GM12878 (cell line): ENCODE results near the gene TRIM50. TPM values are rescaled to one million over a fixed set of nuclear protein-coding genes. Genes with fewer than 3 reads are reported as not detected.

Experiments
- ATAC-seq: fragments of 200-7000 bp; cut with Tn5 transposase; 3 replicates; pipeline ENCODE4 v1.9.1; 2020; ENCODE audit warnings: mild to moderate bottlenecking, moderate library complexity
- BruUV-seq: library from RNA; stranded (reverse); fragments of 400-500 nt; replicated peaks from 2 replicates; lab custom pipeline; 2021; lab: Mats Ljungman, UMichigan
- CTCF ChIA-PET: fragments of 300-600 bp; sonication (Branson Sonifier 250); formaldehyde crosslinking; extraction: SDS; loops from one replicate; lab custom pipeline; 2021; ENCODE audit warnings: inconsistent platforms; lab: Yijun Ruan, JAX
- POLR2A ChIA-PET: fragments of 350-600 bp; formaldehyde crosslinking; extraction: SDS; loops from one replicate; lab custom pipeline; 2021; ENCODE audit warnings: inconsistent platforms; lab: Charles Lee
- RAD21 ChIA-PET: fragments of 300-600 bp; sonication (Branson Sonifier 250); formaldehyde crosslinking; loops from one replicate; lab custom pipeline; 2023; ENCODE audit warnings: antibody characterized with exemption; ENCODE audit not compliant: unreplicated experiment; lab: Charles Lee
- SMC1A ChIA-PET: fragments of 300-600 bp; sonication (Branson Sonifier 250); formaldehyde crosslinking; loops from one replicate; lab custom pipeline; 2023; ENCODE audit not compliant: unreplicated experiment, uncharacterized antibody; lab: Charles Lee
- DNase-seq: peaks from one replicate; pipeline ENCODE4 v3.0.0-alpha.2; 2011; ENCODE audit warnings: low read depth, low spot score
- FAIRE-seq: peaks from 3 replicates; lab custom pipeline; 2011; peaks lifted over from hg19 to GRCh38; lab: Jason Lieb, UNC
- H2AFZ ChIP-seq: 2 replicates; pipeline ENCODE4 v1.6.0; 2011; ENCODE audit warnings: low read depth, low read length, control low read depth; ENCODE audit not compliant: control insufficient read depth
- H3K27ac ChIP-seq: 2 replicates; pipeline ENCODE4 v1.5.1; 2011; ENCODE audit warnings: control low read depth; ENCODE audit not compliant: control insufficient read depth, insufficient read depth
- H3K27me3 ChIP-seq, 2 experiments: replicated peaks in 1 of 2; 2 replicates each; pipeline versions ENCODE4 v1.6.0 to v1.6.1; 2011; ENCODE audit warnings: low read length in 1 of 2; ENCODE audit not compliant: control insufficient read depth in 2 of 2, insufficient read depth in 2 of 2
- H3K36me3 ChIP-seq, 2 experiments: 2 replicates each; pipeline ENCODE4 v1.5.1; 2011; ENCODE audit warnings: low read length in 1 of 2; ENCODE audit not compliant: control insufficient read depth in 2 of 2, insufficient read depth in 2 of 2
- H3K4me1 ChIP-seq: 2 replicates; pipeline ENCODE4 v1.6.1; 2011; ENCODE audit warnings: mild to moderate bottlenecking, low read length, moderate library complexity, mixed read lengths; ENCODE audit not compliant: control insufficient read depth, insufficient read depth
- H3K4me2 ChIP-seq: 2 replicates; pipeline ENCODE4 v1.6.0; 2011; ENCODE audit warnings: control low read depth; ENCODE audit not compliant: control insufficient read depth, insufficient read depth
- H3K4me3 ChIP-seq: fragments of 200-600 bp; sonication (generic); 2 replicates; pipeline ENCODE4 v1.5.1; 2016
- H3K79me2 ChIP-seq: 2 replicates; pipeline ENCODE4 v1.6.0; 2011; ENCODE audit warnings: low read length; ENCODE audit not compliant: control insufficient read depth, insufficient read depth
- H3K9ac ChIP-seq: 2 replicates; pipeline ENCODE4 v1.8.0; 2011; ENCODE audit warnings: low read length, control low read depth, mixed read lengths; ENCODE audit not compliant: control insufficient read depth, insufficient read depth
- H3K9me3 ChIP-seq: replicated peaks from 3 replicates; pipeline ENCODE4 v1.5.1; 2011; ENCODE audit warnings: mild to moderate bottlenecking, low read length; ENCODE audit not compliant: control insufficient read depth, insufficient read depth
- H4K20me1 ChIP-seq: 2 replicates; pipeline ENCODE4 v1.6.0; 2011; ENCODE audit not compliant: control insufficient read depth, insufficient read depth
- BHLHE40 ChIP-seq, 2 experiments: fragments of 450-650 bp in 1 of 2; IDR thresholded peaks; 2 replicates each; pipeline ENCODE4 v1.6.1; 2011 to 2017; ENCODE audit warnings: low read depth in 2 of 2, borderline replicate concordance in 1 of 2, improper control_type of control experiment in 1 of 2, low read length in 1 of 2, mild to moderate bottlenecking in 1 of 2
- BRCA1 ChIP-seq: IDR thresholded peaks from 2 replicates; pipeline ENCODE4 v1.6.1; 2011; ENCODE audit warnings: low read depth, low read length, improper control_type of control experiment
- HDGF ChIP-seq: fragments of 450-650 bp; IDR thresholded peaks from 2 replicates; pipeline ENCODE4 v1.6.1; 2016; ENCODE audit warnings: antibody characterized with exemption
- RAD51 ChIP-seq: fragments of 450-650 bp; IDR thresholded peaks from 2 replicates; pipeline ENCODE4 v1.6.1; 2016; ENCODE audit warnings: moderate library complexity, mild to moderate bottlenecking, inconsistent platforms
- WGBS: methylation state at CpG from one replicate; pipeline ENCODE4 v1.1.6; 2016; ENCODE audit warnings: low lambda C conversion rate; ENCODE audit not compliant: insufficient replicate concordance, insufficient coverage; ENCODE audit errors: missing lambda C conversion rate; 5-methylcytosine and 5-hydroxymethylcytosine counted together
- in situ Hi-C: fragments of 300-500 bp; cut with MboI; formaldehyde crosslinking; loops from 9 replicates; pipeline ENCODE4 v1.14.3; 2018; ENCODE audit warnings: mixed read lengths
- intact Hi-C: fragments of 100-400 bp; cut with micrococcal nuclease; formaldehyde crosslinking; loops from one replicate; pipeline ENCODE4 v1.14.2; 2022; ENCODE audit not compliant: unreplicated experiment
- polyA plus RNA-seq, 11 experiments: library from polyadenylated mRNA; depleted of rRNA in 4 of 11; unstranded in 6 of 11; stranded (reverse) in 5 of 11; fragments of >200 nt; fragmentation: Nextera tagmentation in 4 of 11; fragmentation: Illumina TruSeq in 1 of 11; extraction: Ambion mirVana in 4 of 11; extraction: Trizol in 1 of 11; gene quantifications; 1 replicate in 1 of 11; 2 replicates in 10 of 11; pipeline versions ENCODE4 v1.2.1 to v1.2.3, GENCODE V29; 2011 to 2016; ENCODE audit warnings: inconsistent platforms in 2 of 11, missing spikeins in 2 of 11, low read depth in 1 of 11
- total RNA-seq, 4 experiments: library from RNA; depleted of rRNA in 3 of 4; stranded (reverse); fragments of >200 nt in 3 of 4; fragmentation: Illumina TruSeq in 1 of 4; extraction: Trizol in 1 of 4; gene quantifications; 2 replicates each; pipeline versions ENCODE4 v1.2.1 to v1.2.3, GENCODE V29; 2013 to 2021
- TF ChIP-seq, protein P1 (sequence below), 3 experiments: IDR thresholded peaks in 2 of 3; conservative IDR thresholded peaks in 1 of 3; 2 replicates each; pipeline ENCODE4 v1.5.1; 2011; ENCODE audit warnings: low read depth in 3 of 3, low read length in 3 of 3, mild to moderate bottlenecking in 3 of 3, control low read depth in 2 of 3, moderate library complexity in 2 of 3, inconsistent platforms in 1 of 3, mixed read lengths in 1 of 3; ENCODE audit not compliant: control insufficient read depth in 2 of 3, insufficient read depth in 1 of 3; ENCODE audit errors: extremely low read depth in 1 of 3
- TF ChIP-seq, protein P2 (sequence below): IDR thresholded peaks from 2 replicates; pipeline ENCODE4 v1.6.1; 2011; ENCODE audit warnings: borderline replicate concordance, low read depth, mild to moderate bottlenecking, moderate library complexity, mixed read lengths, low read length; ENCODE audit not compliant: insufficient read depth; ENCODE audit errors: extremely low read length
- TF ChIP-seq, protein P3 (sequence below): IDR thresholded peaks from 2 replicates; pipeline ENCODE4 v1.6.1; 2011; ENCODE audit warnings: low read depth, mild to moderate bottlenecking, low read length, moderate library complexity, borderline replicate concordance; ENCODE audit errors: extremely low read depth
- TF ChIP-seq, protein P4 (sequence below): fragments of 450-650 bp; IDR thresholded peaks from 2 replicates; pipeline ENCODE4 v1.6.1; 2017; ENCODE audit warnings: mild to moderate bottlenecking, moderate library complexity

The TRIM50 gene
- total and polyA plus RNA-seq, 10 of the 15 experiments (the other 5 are each of a cell fraction or from before 2014, with no cell fraction given), result not detected

DNA sequence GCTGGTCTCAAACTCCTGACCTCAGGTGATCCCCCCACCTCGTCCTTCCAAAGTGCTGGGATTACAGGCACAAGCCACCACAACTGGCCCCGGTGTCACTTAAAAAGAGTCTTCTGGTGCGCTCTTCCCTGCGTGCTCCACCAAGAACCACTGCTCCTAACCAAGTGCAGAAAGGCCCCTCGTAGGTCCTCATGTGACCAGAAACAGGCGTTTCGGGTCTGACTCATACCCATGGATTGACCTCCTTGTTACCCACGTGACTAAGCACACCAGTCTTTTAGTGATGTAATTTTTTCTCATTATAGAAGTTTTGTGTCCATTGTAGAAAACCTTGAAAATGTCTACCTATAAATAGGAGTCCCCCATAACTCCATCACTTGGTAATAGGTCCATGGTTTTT is 14.0 kb upstream of the TRIM50 start:
- no peak for FAIRE-seq
- POLR2A ChIA-PET, result no interaction called here

More for the DNA sequence above, 14.0 kb upstream of the TRIM50 start:
- intact Hi-C loops (no loop called here), in situ Hi-C loops (no loop called here)
- 38% methylated on average over 8 of the region's 8 CpGs for WGBS
- Histone ChIP-seq H3K27ac (no peak overlapping the region), H3K9ac (no peak overlapping the region), H2AFZ (no peak overlapping the region), H3K36me3 (no peaks in the 10 kb centered on the region), H3K4me2 (no peak overlapping the region), H3K4me3 (no peak overlapping the region), H4K20me1 (no peaks in the 10 kb centered on the region)
- peak; percentile 78 for ATAC-seq
- ChIA-PET SMC1A (no interaction called here), CTCF (interaction anchor here (1.1 to 1.4 kb wide), 2 partner anchors 18 to 110 kb away, joined by 3 read pairs; no protein-coding TSS in a partner anchor)
- TF ChIP-seq, protein P1, sequence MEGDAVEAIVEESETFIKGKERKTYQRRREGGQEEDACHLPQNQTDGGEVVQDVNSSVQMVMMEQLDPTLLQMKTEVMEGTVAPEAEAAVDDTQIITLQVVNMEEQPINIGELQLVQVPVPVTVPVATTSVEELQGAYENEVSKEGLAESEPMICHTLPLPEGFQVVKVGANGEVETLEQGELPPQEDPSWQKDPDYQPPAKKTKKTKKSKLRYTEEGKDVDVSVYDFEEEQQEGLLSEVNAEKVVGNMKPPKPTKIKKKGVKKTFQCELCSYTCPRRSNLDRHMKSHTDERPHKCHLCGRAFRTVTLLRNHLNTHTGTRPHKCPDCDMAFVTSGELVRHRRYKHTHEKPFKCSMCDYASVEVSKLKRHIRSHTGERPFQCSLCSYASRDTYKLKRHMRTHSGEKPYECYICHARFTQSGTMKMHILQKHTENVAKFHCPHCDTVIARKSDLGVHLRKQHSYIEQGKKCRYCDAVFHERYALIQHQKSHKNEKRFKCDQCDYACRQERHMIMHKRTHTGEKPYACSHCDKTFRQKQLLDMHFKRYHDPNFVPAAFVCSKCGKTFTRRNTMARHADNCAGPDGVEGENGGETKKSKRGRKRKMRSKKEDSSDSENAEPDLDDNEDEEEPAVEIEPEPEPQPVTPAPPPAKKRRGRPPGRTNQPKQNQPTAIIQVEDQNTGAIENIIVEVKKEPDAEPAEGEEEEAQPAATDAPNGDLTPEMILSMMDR (IDR thresholded peaks at IDR 0.05 in 2 of 3, conservative IDR thresholded peaks at IDR 0.05 in 1 of 3; ENCODE audit: control insufficient read depth in 2 of 3, extremely low read depth in 1 of 3, insufficient read depth in 1 of 3, low read depth in 3 of 3, low read length in 3 of 3), result no peak
- TF ChIP-seq HDGF (no peak), BHLHE40 (IDR thresholded peaks at IDR 0.05; ENCODE audit: borderline replicate concordance in 1 of 2, low read depth in 2 of 2, low read length in 1 of 2) (peak in 1 of 2 experiments; percentile 26; a peak in 1 of 4 replicates), RAD51 (peak; percentile 79; the same call in 1 of the 2 replicates), BRCA1 (no peak)
- TF ChIP-seq, protein P2, sequence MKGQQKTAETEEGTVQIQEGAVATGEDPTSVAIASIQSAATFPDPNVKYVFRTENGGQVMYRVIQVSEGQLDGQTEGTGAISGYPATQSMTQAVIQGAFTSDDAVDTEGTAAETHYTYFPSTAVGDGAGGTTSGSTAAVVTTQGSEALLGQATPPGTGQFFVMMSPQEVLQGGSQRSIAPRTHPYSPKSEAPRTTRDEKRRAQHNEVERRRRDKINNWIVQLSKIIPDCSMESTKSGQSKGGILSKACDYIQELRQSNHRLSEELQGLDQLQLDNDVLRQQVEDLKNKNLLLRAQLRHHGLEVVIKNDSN, result peak; percentile 12
- TF ChIP-seq, protein P3, sequence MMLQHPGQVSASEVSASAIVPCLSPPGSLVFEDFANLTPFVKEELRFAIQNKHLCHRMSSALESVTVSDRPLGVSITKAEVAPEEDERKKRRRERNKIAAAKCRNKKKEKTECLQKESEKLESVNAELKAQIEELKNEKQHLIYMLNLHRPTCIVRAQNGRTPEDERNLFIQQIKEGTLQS, result no peak
- TF ChIP-seq, protein P4, sequence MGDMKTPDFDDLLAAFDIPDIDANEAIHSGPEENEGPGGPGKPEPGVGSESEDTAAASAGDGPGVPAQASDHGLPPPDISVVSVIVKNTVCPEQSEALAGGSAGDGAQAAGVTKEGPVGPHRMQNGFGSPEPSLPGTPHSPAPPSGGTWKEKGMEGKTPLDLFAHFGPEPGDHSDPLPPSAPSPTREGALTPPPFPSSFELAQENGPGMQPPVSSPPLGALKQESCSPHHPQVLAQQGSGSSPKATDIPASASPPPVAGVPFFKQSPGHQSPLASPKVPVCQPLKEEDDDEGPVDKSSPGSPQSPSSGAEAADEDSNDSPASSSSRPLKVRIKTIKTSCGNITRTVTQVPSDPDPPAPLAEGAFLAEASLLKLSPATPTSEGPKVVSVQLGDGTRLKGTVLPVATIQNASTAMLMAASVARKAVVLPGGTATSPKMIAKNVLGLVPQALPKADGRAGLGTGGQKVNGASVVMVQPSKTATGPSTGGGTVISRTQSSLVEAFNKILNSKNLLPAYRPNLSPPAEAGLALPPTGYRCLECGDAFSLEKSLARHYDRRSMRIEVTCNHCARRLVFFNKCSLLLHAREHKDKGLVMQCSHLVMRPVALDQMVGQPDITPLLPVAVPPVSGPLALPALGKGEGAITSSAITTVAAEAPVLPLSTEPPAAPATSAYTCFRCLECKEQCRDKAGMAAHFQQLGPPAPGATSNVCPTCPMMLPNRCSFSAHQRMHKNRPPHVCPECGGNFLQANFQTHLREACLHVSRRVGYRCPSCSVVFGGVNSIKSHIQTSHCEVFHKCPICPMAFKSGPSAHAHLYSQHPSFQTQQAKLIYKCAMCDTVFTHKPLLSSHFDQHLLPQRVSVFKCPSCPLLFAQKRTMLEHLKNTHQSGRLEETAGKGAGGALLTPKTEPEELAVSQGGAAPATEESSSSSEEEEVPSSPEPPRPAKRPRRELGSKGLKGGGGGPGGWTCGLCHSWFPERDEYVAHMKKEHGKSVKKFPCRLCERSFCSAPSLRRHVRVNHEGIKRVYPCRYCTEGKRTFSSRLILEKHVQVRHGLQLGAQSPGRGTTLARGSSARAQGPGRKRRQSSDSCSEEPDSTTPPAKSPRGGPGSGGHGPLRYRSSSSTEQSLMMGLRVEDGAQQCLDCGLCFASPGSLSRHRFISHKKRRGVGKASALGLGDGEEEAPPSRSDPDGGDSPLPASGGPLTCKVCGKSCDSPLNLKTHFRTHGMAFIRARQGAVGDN, result no peak
- TF ChIP-seq, all 136 proteins: peak for 3
- no peak for DNase-seq
- no peaks in the 10 kb centered on the region for H3K9me3 ChIP-seq
- H3K27me3 ChIP-seq, result no peaks in the 10 kb centered on the region; a peak in 1 of 4 replicates
- BruUV-seq, result no TSS peak
- no peaks in the 10 kb centered on the region for H3K79me2 ChIP-seq
- RAD21 ChIA-PET, result no interaction called here
- H3K4me1 ChIP-seq, result no peaks in the 10 kb centered on the region
